Measurements from ENCODE around the gene RNF43. TPM values are rescaled to one million over a fixed set of nuclear protein-coding genes. Genes with fewer than 3 reads are reported as not detected.

The RNF43 gene
- total RNA-seq, result under 0.01 and 0.11 TPM in 2 replicates

GRCh38 chr17:58417300-58418092, at the start of gene RNF43:
TSS of gene RNF43 (minus strand) at chr17:58417534. CDS start at chr17:58415577, 1,957 bp downstream.

Other genes with a start within 250 kb of the RNF43 start
- gene EPX, start 224.8 kb downstream of the RNF43 start, total RNA-seq, result not detected in 2 replicates
- 11.3 and 14.4 TPM in 2 replicates for gene MKS1, start 198.3 kb downstream of the RNF43 start, total RNA-seq
- under 0.01 TPM in 1 of 2 replicates, not detected in the other for gene LPO, start 178.9 kb downstream of the RNF43 start, total RNA-seq
- gene MPO, start 136.6 kb downstream of the RNF43 start, total RNA-seq, result not detected in 2 replicates
- under 0.01 and 0.09 TPM in 2 replicates for gene TSPOAP1, start 88.7 kb downstream of the RNF43 start, total RNA-seq
- gene SUPT4H1, start 65.3 kb downstream of the RNF43 start, total RNA-seq, result 56.4 and 61.6 TPM in 2 replicates
- under 0.01 TPM in 1 of 2 replicates, not detected in the other for gene HSF5, start 70.9 kb upstream of the RNF43 start, total RNA-seq
- 34.0 and 34.2 TPM in 2 replicates for gene MTMR4, start 97.1 kb upstream of the RNF43 start, total RNA-seq

All from dermis lymphatic vessel endothelial cell (primary cell).